Choroid plexus epithelial cell (primary cell): ENCODE measurements around the gene IRX4.

Experiments
- DNase-seq: peaks from one replicate; pipeline ENCODE4 v3.0.0-alpha.2; 2010; ENCODE audit warnings: low read depth
- H3K4me3 ChIP-seq: 2 replicates; pipeline ENCODE4 v1.5.1; 2011; ENCODE audit warnings: low read depth, mild to moderate bottlenecking, control low read depth, low read length, moderate library complexity
- CTCF ChIP-seq: conservative IDR thresholded peaks from 2 replicates; pipeline ENCODE4 v1.5.1; 2011; ENCODE audit warnings: low read depth, mild to moderate bottlenecking, control low read depth, inconsistent platforms, low read length, moderate library complexity

IRX4 gene

GRCh38 chr5:1886846-1887587 lies 4.3 kb upstream of the IRX4 start:
- DNase-seq, result no peak
- H3K4me3 ChIP-seq, result no peak overlapping the region
- no peak for TF ChIP-seq CTCF

DNA sequence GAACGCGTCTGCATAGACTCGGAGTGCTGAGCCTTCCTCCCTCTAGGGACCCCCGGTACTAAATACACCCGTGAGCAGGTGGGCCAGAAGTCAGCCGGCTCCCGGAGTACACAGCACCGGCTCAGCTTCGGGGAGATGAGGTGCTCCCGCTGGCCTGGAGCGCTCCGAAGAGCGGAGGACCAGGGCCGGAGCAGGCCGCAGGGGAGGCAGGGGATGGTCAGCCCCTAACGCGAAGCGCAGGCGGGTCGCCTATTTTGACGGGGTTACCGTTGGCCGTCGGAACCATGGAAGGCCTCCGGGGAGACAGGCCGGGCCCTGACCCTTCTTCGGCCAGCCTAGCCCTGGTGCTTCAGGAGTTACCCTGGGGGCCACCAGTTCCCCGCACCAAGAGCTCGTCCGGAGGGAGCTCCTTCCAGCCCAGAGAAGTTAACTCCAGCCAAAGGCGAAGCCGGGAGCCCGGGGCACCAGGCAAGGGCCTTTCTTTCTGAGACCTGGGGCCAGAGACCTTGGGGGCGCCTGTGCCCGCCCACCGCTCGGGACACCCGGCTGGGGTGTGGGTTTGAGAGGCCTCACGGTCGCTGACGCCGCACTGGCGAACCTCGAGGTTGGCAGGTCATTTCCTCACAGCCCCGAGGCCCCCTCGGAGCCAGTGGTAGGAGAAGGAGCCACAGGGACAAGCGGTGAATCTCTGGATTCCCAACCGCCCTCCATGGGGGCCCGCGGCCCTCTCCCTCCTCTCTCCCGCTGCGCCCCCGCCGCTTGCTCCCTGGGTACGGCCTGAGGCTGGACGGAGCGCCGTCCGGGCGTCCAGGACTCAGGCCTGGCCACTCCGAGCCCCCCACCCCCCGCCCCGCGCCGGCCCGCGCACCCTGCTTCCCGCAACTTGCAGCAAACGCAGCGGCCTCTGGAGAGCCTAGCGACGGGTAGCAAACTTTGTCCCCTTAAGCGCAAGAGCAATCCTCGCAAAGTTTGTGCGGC lies 3.4 kb upstream of the IRX4 start:
- no peak for TF ChIP-seq CTCF
- no peak for DNase-seq
- no peak overlapping the region for H3K4me3 ChIP-seq

DNA sequence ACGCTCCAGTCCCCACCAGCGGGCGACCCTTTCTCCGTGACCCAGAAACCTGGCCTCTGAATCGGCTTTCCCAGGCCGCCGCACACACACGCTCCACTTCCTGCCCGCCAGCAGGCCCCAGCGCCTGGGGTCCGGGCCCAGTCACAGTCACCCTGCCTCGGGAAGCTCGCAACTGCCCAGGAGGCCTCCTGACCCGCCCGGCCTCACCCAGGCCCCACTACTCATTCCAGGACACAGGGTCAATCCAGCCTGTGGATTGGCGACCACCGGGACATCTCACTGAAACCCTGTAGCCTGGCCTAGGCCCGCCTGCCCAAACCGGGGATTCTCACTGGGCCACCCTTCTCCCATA lies 2.7 kb upstream of the IRX4 start:
- no peak for TF ChIP-seq CTCF
- H3K4me3 ChIP-seq, result no peak overlapping the region
- no peak for DNase-seq

DNA sequence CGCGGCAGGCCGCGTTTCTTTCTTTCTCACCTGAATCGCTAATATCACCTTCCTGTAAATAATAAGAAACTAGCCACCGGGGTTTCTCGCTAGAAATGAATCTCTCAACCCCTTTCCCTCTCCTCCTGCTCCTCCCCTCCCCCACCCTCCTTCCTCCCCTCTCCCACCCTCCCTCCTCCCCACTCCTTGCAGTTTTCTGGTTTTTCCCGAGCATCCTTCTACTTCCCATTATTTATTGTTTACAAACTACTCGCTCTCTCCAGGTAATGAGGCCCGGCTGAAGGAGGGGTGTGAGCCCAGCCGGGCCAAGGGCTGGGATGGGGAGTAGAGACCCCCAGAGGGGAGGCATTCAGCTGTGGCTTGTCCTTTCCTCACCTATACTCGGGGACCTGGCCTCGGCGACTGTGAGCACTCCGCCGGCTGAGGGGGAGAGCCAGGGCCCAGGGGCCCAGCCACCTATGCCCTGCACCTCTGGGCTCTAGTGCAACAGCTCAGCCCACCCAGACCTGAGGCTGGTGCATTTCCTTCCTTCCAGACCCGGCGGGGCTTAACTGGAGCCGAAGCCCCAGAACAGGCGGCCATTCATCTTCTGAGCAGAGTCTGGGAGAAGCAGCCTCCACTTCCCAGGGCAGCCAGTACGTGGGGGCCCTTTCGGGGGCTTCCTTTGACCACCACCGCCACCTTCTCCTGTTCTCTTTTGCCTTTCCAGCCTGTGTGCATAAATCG lies 2.1 kb upstream of the IRX4 start:
- DNase-seq, result no peak
- no peak for TF ChIP-seq CTCF
- H3K4me3 ChIP-seq, result no peak overlapping the region

DNA sequence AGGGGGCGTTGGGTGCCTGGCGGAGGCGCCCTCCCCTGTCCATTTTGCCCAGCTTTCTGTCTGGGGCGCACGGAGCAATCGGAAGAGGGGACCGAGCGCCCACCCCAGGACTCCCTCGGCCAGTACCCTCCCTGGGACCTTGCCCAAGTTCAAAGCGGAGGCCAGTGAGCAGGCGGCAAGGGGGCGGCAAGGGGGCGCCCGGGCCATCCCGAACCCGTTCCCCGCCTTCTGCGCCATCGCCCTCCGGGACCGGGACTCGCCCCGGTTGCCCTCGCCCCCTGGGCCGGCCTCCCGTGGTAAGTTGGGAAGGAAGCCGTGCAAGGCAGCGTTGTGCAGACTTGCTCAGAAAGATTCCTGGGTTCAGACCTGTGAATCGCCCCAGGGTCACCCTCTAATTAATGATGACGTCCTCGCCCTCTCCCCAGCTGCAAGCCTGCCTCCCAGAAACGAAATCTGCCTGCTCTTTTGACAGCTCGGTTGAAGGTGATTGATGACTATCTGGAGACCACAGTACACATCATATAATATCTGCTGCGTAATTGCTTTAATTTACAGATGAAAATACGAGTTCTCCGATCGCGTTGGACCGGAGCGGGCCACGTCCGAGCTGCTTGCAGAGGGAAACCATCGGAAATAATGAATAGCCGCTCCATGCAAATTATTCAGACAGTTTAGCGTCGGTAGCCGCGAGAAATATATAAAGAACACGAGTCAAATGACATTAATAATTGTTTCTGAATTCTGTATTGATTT lies 1.4 kb upstream of the IRX4 start:
- no peak for DNase-seq
- no peak overlapping the region for H3K4me3 ChIP-seq
- no peak for TF ChIP-seq CTCF

DNA sequence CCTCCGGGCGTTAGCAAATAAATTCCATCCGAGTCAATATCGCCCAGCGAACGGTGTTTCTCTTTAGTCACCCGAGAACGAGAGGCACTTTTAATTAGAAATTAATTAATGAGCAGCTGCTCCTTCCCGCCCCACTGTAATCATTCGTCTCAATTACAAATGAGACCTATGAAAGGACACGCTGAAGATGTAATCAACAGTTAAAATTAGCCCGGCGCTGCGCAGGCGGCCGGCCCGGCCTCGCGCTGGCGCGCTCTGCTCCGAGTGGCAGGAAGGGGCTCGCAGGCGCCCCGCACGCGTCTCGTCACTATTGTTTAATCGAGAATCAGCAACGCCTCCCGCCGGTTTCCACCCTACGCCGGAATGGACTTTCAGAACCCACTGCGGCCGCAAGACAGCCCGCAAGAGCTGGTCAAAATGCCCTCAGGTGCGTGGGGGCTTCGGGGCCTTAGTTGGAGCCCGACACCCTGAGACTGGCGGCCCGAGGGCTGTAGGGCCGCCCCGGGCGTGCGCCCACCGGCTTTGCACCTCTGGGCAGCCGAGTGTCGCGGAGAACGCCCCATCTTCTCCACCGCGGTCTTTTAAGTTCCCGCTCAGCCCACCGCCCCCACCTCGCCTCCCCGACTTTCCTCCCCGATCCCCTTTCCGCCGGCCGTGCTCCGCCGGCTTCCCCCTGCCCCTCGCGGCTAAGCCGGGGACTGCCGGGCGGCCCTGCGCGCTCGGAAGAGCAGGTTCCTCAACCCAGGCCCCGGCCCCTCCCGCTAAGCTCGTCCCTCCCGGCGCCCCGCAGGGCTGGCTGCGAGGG lies 597 bp upstream of the IRX4 start:
- TF ChIP-seq CTCF, result peak; percentile 5
- DNase-seq, result no peak
- H3K4me3 ChIP-seq, result no peak overlapping the region
